Liver (tissue), 9 donors: ENCODE results near the gene COPA. TPM values are rescaled to one million over a fixed set of nuclear protein-coding genes. Genes with fewer than 3 reads are reported as not detected.

Source experiments
- DNase-seq: peaks from one replicate; pipeline ENCODE4 v3.0.0-alpha.2; 2017; ENCODE audit warnings: low spot score
- H3K27ac ChIP-seq, 2 donors: one replicate each; pipeline ENCODE4 v1.7.0; 2013; ENCODE audit warnings: inconsistent platforms in 2 of 2, low read length in 2 of 2, control low read depth in 1 of 2, low read depth in 1 of 2, mild to moderate bottlenecking in 1 of 2
- H3K27me3 ChIP-seq, 4 donors: one replicate each; pipeline versions ENCODE4 v1.6.1 to v1.7.0; 2013; ENCODE audit warnings: low read length in 3 of 4, inconsistent platforms in 1 of 4, mild to moderate bottlenecking in 1 of 4, moderate library complexity in 1 of 4; ENCODE audit not compliant: control insufficient read depth in 4 of 4, insufficient read depth in 4 of 4
- H3K36me3 ChIP-seq, 4 donors: one replicate each; pipeline versions ENCODE4 v1.6.1 to v1.7.0; 2013; ENCODE audit warnings: low read length in 3 of 4, mild to moderate bottlenecking in 3 of 4, low read depth in 1 of 4, moderate library complexity in 1 of 4; ENCODE audit not compliant: control insufficient read depth in 4 of 4, insufficient read depth in 3 of 4
- H3K4me1 ChIP-seq, 4 donors: one replicate each; pipeline versions ENCODE4 v1.6.1 to v1.7.0; 2013; ENCODE audit warnings: low read length in 3 of 4, mild to moderate bottlenecking in 3 of 4, moderate library complexity in 1 of 4; ENCODE audit not compliant: control insufficient read depth in 4 of 4, insufficient read depth in 4 of 4
- H3K4me3 ChIP-seq, 3 donors: one replicate each; pipeline versions ENCODE4 v1.6.1 to v1.7.0; 2013; ENCODE audit warnings: low read length in 3 of 3, control low read depth in 1 of 3, low read depth in 1 of 3, mild to moderate bottlenecking in 1 of 3
- H3K9ac ChIP-seq, 2 donors: one replicate each; pipeline ENCODE4 v1.7.0; 2013; ENCODE audit warnings: low read length in 2 of 2, mild to moderate bottlenecking in 2 of 2, moderate library complexity in 2 of 2, control low read depth in 1 of 2, low read depth in 1 of 2
- H3K9me3 ChIP-seq, 4 donors: one replicate each; pipeline versions ENCODE4 v1.6.1 to v1.7.0; 2013; ENCODE audit warnings: low read length in 3 of 4; ENCODE audit not compliant: control insufficient read depth in 4 of 4
- CTCF ChIP-seq: fragments of 150-350 bp; IDR thresholded peaks from 2 replicates; pipeline ENCODE4 v1.5.1; 2017; ENCODE audit warnings: improper control_type of control experiment, low read depth, low read length; ENCODE audit not compliant: missing input control
- EGR1 ChIP-seq, 2 donors: IDR thresholded peaks; 2 replicates each; pipeline ENCODE4 v1.6.1; 2016 to 2018; ENCODE audit warnings: antibody characterized with exemption in 2 of 2, low read depth in 2 of 2
- FOXA1 ChIP-seq: IDR thresholded peaks from 2 replicates; pipeline ENCODE4 v1.6.1; 2016; ENCODE audit warnings: antibody characterized with exemption
- FOXA2 ChIP-seq: IDR thresholded peaks from 2 replicates; pipeline ENCODE4 v1.6.1; 2016; ENCODE audit warnings: antibody characterized with exemption
- GABPA ChIP-seq, 2 donors: IDR thresholded peaks in 1 of 2; conservative IDR thresholded peaks in 1 of 2; 2 replicates each; pipeline ENCODE4 v1.6.1; 2016; ENCODE audit warnings: antibody characterized with exemption in 2 of 2, mild to moderate bottlenecking in 1 of 2, moderate library complexity in 1 of 2
- HNF4A ChIP-seq, 2 donors: conservative IDR thresholded peaks; 2 replicates each; pipeline ENCODE4 v1.6.1; 2016; ENCODE audit warnings: antibody characterized with exemption in 2 of 2, mild to moderate bottlenecking in 2 of 2
- HNF4G ChIP-seq: IDR thresholded peaks from 2 replicates; pipeline ENCODE4 v1.6.1; 2016; ENCODE audit warnings: antibody characterized with exemption
- JUND ChIP-seq, 2 donors: IDR thresholded peaks; 2 replicates each; pipeline ENCODE4 v1.6.1; 2016; ENCODE audit warnings: antibody characterized with exemption in 2 of 2
- MAX ChIP-seq: IDR thresholded peaks from 2 replicates; pipeline ENCODE4 v1.6.1; 2016; ENCODE audit warnings: antibody characterized with exemption
- NR2F2 ChIP-seq: IDR thresholded peaks from 2 replicates; pipeline ENCODE4 v1.6.1; 2016; ENCODE audit warnings: antibody characterized with exemption
- RAD21 ChIP-seq, 2 donors: IDR thresholded peaks; 2 replicates each; pipeline ENCODE4 v1.6.1; 2016; ENCODE audit warnings: antibody characterized with exemption in 2 of 2, mild to moderate bottlenecking in 2 of 2
- SP1 ChIP-seq: IDR thresholded peaks from 2 replicates; pipeline ENCODE4 v1.6.1; 2018; ENCODE audit warnings: antibody characterized with exemption, mild to moderate bottlenecking
- TAF1 ChIP-seq: conservative IDR thresholded peaks from 2 replicates; pipeline ENCODE4 v1.6.1; 2016; ENCODE audit warnings: antibody characterized with exemption, mild to moderate bottlenecking
- YY1 ChIP-seq: IDR thresholded peaks from 2 replicates; pipeline ENCODE4 v1.6.1; 2016; ENCODE audit warnings: antibody characterized with exemption, mild to moderate bottlenecking
- WGBS: extraction: QIAGEN DNeasy Blood & Tissue Kit; methylation state at CpG from one replicate; pipeline ENCODE4 v1.1.7; 2013; 5-methylcytosine and 5-hydroxymethylcytosine counted together
- polyA plus RNA-seq, 2 donors: library from polyadenylated mRNA; stranded (reverse) in 1 of 2; unstranded in 1 of 2; fragments of 200-250 nt in 1 of 2; fragments of >200 nt in 1 of 2; fragmentation: Nextera tagmentation in 1 of 2; extraction: Ambion mirVana in 1 of 2; gene quantifications; one replicate each; pipeline versions ENCODE4 v1.2.1 to v1.2.3, GENCODE V29; 2013 to 2015
- total RNA-seq, 2 donors: library from RNA; depleted of rRNA; stranded (reverse); fragments of >200 nt; gene quantifications; one replicate each; pipeline ENCODE4 v1.2.3, GENCODE V29; 2014
- TF ChIP-seq, protein P1 (sequence below): IDR thresholded peaks from 2 replicates; pipeline ENCODE4 v1.6.1; 2016; ENCODE audit warnings: antibody characterized with exemption
- TF ChIP-seq, protein P2 (sequence below): IDR thresholded peaks from 2 replicates; pipeline ENCODE4 v1.6.1; 2016; ENCODE audit warnings: antibody characterized with exemption
- donor health status: healthy.
- donor health status: healthy.
- donor health status: healthy.
- donor health status: healthy.
- donor health status: healthy.

Gene COPA
- total and polyA plus RNA-seq, 4 donors = 46.8 to 145 (median 75.9) TPM

GRCh38 chr1:160315359-160315758 is 27.7 kb downstream of the COPA start:
- TF ChIP-seq FOXA1 (no peak), GABPA (IDR thresholded peaks at IDR 0.05 in 1 of 2, conservative IDR thresholded peaks at IDR 0.05 in 1 of 2) (no peak), SP1 (no peak), NR2F2 (no peak), MAX (no peak), TAF1 (no peak), HNF4G (no peak), YY1 (no peak), HNF4A (conservative IDR thresholded peaks at IDR 0.05) (no peak), JUND (IDR thresholded peaks at IDR 0.05) (no peak)
- TF ChIP-seq, protein P1, sequence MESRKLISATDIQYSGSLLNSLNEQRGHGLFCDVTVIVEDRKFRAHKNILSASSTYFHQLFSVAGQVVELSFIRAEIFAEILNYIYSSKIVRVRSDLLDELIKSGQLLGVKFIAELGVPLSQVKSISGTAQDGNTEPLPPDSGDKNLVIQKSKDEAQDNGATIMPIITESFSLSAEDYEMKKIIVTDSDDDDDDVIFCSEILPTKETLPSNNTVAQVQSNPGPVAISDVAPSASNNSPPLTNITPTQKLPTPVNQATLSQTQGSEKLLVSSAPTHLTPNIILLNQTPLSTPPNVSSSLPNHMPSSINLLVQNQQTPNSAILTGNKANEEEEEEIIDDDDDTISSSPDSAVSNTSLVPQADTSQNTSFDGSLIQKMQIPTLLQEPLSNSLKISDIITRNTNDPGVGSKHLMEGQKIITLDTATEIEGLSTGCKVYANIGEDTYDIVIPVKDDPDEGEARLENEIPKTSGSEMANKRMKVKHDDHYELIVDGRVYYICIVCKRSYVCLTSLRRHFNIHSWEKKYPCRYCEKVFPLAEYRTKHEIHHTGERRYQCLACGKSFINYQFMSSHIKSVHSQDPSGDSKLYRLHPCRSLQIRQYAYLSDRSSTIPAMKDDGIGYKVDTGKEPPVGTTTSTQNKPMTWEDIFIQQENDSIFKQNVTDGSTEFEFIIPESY = no peak
- TF ChIP-seq, protein P2, sequence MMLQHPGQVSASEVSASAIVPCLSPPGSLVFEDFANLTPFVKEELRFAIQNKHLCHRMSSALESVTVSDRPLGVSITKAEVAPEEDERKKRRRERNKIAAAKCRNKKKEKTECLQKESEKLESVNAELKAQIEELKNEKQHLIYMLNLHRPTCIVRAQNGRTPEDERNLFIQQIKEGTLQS = no peak
- Histone ChIP-seq H3K4me1 (no peaks in the 10 kb centered on the region), H3K9ac (no peak overlapping the region), H3K27me3 (no peaks in the 10 kb centered on the region), H3K36me3 (peaks cover 29 to 71% (median 57%) of the 10 kb centered on the region in 4 donors), H3K9me3 (no peaks in the 10 kb centered on the region), H3K27ac (no peak overlapping the region), H3K4me3 (no peak overlapping the region)
- WGBS = 88% methylated on average over 2 of the region's 2 CpGs
- DNase-seq = no peak

DNA sequence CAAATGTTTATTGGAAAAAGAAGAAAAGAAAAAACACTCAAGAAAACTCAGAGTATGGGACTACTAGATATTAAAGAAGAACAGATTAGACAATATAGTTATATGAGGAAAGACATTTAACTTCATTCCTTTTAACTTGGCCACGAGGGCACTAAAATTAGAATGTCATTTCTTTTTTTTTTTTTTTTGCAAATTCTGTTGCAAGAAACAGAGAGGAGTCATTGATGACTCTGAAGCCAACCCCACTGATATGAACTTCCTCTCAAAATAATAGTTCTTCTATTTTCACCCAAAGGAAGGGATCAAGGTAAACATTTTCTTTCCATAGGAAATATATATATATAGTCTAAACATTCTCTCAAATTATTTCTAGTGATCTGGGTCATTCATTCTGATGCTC is 33.5 kb downstream of the COPA start:
- H3K4me3 ChIP-seq = no peak overlapping the region
- H3K36me3 ChIP-seq = peaks cover 21 to 91% (median 84%) of the 10 kb centered on the region in 4 donors
- H3K4me1 ChIP-seq = no peaks in the 10 kb centered on the region
- DNase-seq = no peak
- no peaks in the 10 kb centered on the region for H3K27me3 ChIP-seq
- H3K27ac ChIP-seq = no peak overlapping the region
- TF ChIP-seq FOXA2 (no peak), RAD21 (IDR thresholded peaks at IDR 0.05) (no peak), SP1 (no peak), EGR1 (IDR thresholded peaks at IDR 0.05; ENCODE audit: low read depth in 2 of 2) (no peak), CTCF (no peak), HNF4A (conservative IDR thresholded peaks at IDR 0.05) (no peak), MAX (no peak), YY1 (no peak), HNF4G (no peak), TAF1 (no peak), FOXA1 (no peak)
- WGBS = 76% methylated on average over 1 of the region's 1 CpG
- H3K9me3 ChIP-seq = no peaks in the 10 kb centered on the region
- H3K9ac ChIP-seq = no peak overlapping the region
